Stimulated activated CD4-positive, alpha-beta T cell treated with anti-CD3 and anti-CD28 coated beads, Interleukin-2, amount 100 ng/mL, for 4 hours (primary cell): ENCODE measurements around the gene COG5.
"Not testable (repeated sequence)": the region's sequence is repeated elsewhere in the genome, so short reads cannot be mapped to it uniquely, and the experiment has no call there.

ENCODE experiments used
- DNase-seq: peaks from one replicate; pipeline ENCODE4 v3.0.0-alpha.2; 2020; ENCODE audit warnings: low read depth

The COG5 gene

GRCh38 chr7:107220806-107221205 is 342.9 kb downstream of the COG5 start:
- not testable (repeated sequence) for DNase-seq

GRCh38 chr7:107220356-107220755 is 343.4 kb downstream of the COG5 start:
- no peak for DNase-seq

GRCh38 chr7:107219563-107220244 is 344.0 kb downstream of the COG5 start:
- no peak for DNase-seq

- DNase-seq: no peak
These were observed 349.8 kb downstream of the COG5 start for GRCh38 chr7:107213945-107214344.

GRCh38 chr7:107213193-107213788 is 350.4 kb downstream of the COG5 start:
- DNase-seq: no peak

- DNase-seq: no peak
These were observed 351.0 kb downstream of the COG5 start for GRCh38 chr7:107212725-107213124.

GRCh38 chr7:107210400-107210799 is 353.3 kb downstream of the COG5 start:
- DNase-seq: no peak

GRCh38 chr7:107209565-107209964 is 354.2 kb downstream of the COG5 start:
- DNase-seq: no peak

- DNase-seq: no peak
These were observed 355.2 kb downstream of the COG5 start for GRCh38 chr7:107208563-107208962.

GRCh38 chr7:107208024-107208521 is 355.6 kb downstream of the COG5 start:
- no peak for DNase-seq

- no peak for DNase-seq
These were observed 356.3 kb downstream of the COG5 start for GRCh38 chr7:107207459-107207858.

- DNase-seq: no peak
These were observed 357.0 kb downstream of the COG5 start for GRCh38 chr7:107206706-107207105.

GRCh38 chr7:107206136-107206535 is 357.6 kb downstream of the COG5 start:
- no peak for DNase-seq

- no peak for DNase-seq
These were observed 360.1 kb downstream of the COG5 start for GRCh38 chr7:107203607-107204006.

- DNase-seq: no peak
These were observed 361.8 kb downstream of the COG5 start for GRCh38 chr7:107201795-107202450.

GRCh38 chr7:107196834-107197610 is 366.7 kb downstream of the COG5 start:
- DNase-seq: no peak

GRCh38 chr7:107194052-107194451 is 369.7 kb downstream of the COG5 start:
- DNase-seq: no peak

GRCh38 chr7:107190090-107190489 is 373.6 kb downstream of the COG5 start:
- DNase-seq: no peak

GRCh38 chr7:107187774-107188173 is 375.9 kb downstream of the COG5 start:
- no peak for DNase-seq

- DNase-seq: no peak
These were observed 377.5 kb downstream of the COG5 start for GRCh38 chr7:107186240-107186639.

- no peak for DNase-seq
These were observed 378.0 kb downstream of the COG5 start for GRCh38 chr7:107185716-107186115.

GRCh38 chr7:107181172-107181571 is 382.5 kb downstream of the COG5 start:
- no peak for DNase-seq
